A673 (cell line): ENCODE data around the gene SEMA4G.

Source experiments
- CTCF ChIP-seq: fragments of 300-800, 200-600 bp; sonication (generic); conservative IDR thresholded peaks from 2 replicates; pipeline ENCODE4 v1.5.1; 2017; ENCODE audit warnings: low read depth, mild to moderate bottlenecking, antibody characterized with exemption, low read length, moderate library complexity, mixed read lengths
- EZH2 ChIP-seq: fragments of 200-600 bp; sonication (generic); IDR thresholded peaks from 2 replicates; pipeline ENCODE4 v1.6.1; 2017; ENCODE audit warnings: borderline replicate concordance, low read depth, mild to moderate bottlenecking, mixed read lengths, antibody characterized with exemption, low read length; ENCODE audit not compliant: poor library complexity, severe bottlenecking

GRCh38 chr10:100997360-100998182 is 28.3 kb downstream of the SEMA4G start:
- TF ChIP-seq CTCF (peak; percentile 98), EZH2 (no peak)
